Inferior parietal cortex (tissue), 1 donor: ENCODE measurements around the gene MAP3K7CL.
"Not testable (repeated sequence)": the region's sequence is repeated elsewhere in the genome, so short reads cannot be mapped to it uniquely, and the experiment has no call there.

Source experiments
- DNase-seq: peaks from one replicate; pipeline ENCODE4 v3.0.0-alpha.2; 2016; ENCODE audit errors: extremely low spot score

The MAP3K7CL gene

GRCh38 chr21:29166853-29167252 lies 36.4 kb downstream of the MAP3K7CL start:
- no peak for DNase-seq

- DNase-seq, result not testable (repeated sequence)
Measured at GRCh38 chr21:29167481-29167880, 37.0 kb downstream of the MAP3K7CL start.

GRCh38 chr21:29168891-29169315 lies 38.5 kb downstream of the MAP3K7CL start:
- DNase-seq, result no peak

- no peak for DNase-seq
Measured at GRCh38 chr21:29170944-29171343, 40.5 kb downstream of the MAP3K7CL start.

GRCh38 chr21:29172282-29172681 lies 41.8 kb downstream of the MAP3K7CL start:
- DNase-seq, result no peak

GRCh38 chr21:29174607-29175013 lies 44.2 kb downstream of the MAP3K7CL start:
- no peak for DNase-seq

- DNase-seq, result no peak
Measured at GRCh38 chr21:29175408-29176134, 45.1 kb downstream of the MAP3K7CL start.

- no peak for DNase-seq
Measured at GRCh38 chr21:29176471-29177120, 46.2 kb downstream of the MAP3K7CL start.

GRCh38 chr21:29177800-29178199 lies 47.4 kb downstream of the MAP3K7CL start:
- DNase-seq, result no peak

GRCh38 chr21:29178926-29179325 lies 48.5 kb downstream of the MAP3K7CL start:
- no peak for DNase-seq

- DNase-seq, result no peak
Measured at GRCh38 chr21:29179503-29179902, 49.1 kb downstream of the MAP3K7CL start.

GRCh38 chr21:29181799-29182470 lies 51.5 kb downstream of the MAP3K7CL start:
- no peak for DNase-seq

- no peak for DNase-seq
Measured at GRCh38 chr21:29182691-29183092, 52.2 kb downstream of the MAP3K7CL start.

GRCh38 chr21:29184037-29184436 lies 53.6 kb downstream of the MAP3K7CL start:
- no peak for DNase-seq

GRCh38 chr21:29185172-29185571 lies 54.7 kb downstream of the MAP3K7CL start:
- no peak for DNase-seq

GRCh38 chr21:29185633-29186032 lies 55.2 kb downstream of the MAP3K7CL start:
- no peak for DNase-seq

GRCh38 chr21:29186246-29186645 lies 55.8 kb downstream of the MAP3K7CL start:
- DNase-seq, result no peak

- no peak for DNase-seq
Measured at GRCh38 chr21:29187944-29188343, 57.5 kb downstream of the MAP3K7CL start.

GRCh38 chr21:29189353-29189752 lies 58.9 kb downstream of the MAP3K7CL start:
- DNase-seq, result no peak

- no peak for DNase-seq
Measured at GRCh38 chr21:29190923-29191331, 60.5 kb downstream of the MAP3K7CL start.

GRCh38 chr21:29193072-29193471 lies 62.6 kb downstream of the MAP3K7CL start:
- no peak for DNase-seq

- no peak for DNase-seq
Measured at GRCh38 chr21:29193901-29194300, 63.5 kb downstream of the MAP3K7CL start.

GRCh38 chr21:29194342-29194741 lies 63.9 kb downstream of the MAP3K7CL start:
- DNase-seq, result no peak
